ENCODE results near the gene MRNIP.

The MRNIP gene

GRCh38 chr5:179820127-179820482 lies 38.5 kb downstream of the MRNIP start:
- DNase-seq = no peak

- no peak for DNase-seq
Observed at GRCh38 chr5:179819296-179820126, 39.1 kb downstream of the MRNIP start.

GRCh38 chr5:179818746-179819295 lies 39.8 kb downstream of the MRNIP start:
- DNase-seq = no peak

- no peak for DNase-seq
Observed at GRCh38 chr5:179817890-179818745, 40.5 kb downstream of the MRNIP start.

GRCh38 chr5:179817470-179817840 lies 41.2 kb downstream of the MRNIP start:
- no peak for DNase-seq

- DNase-seq = no peak
Observed at GRCh38 chr5:179816796-179817469, 41.7 kb downstream of the MRNIP start.

- no peak for DNase-seq
Observed at GRCh38 chr5:179816401-179816795, 42.2 kb downstream of the MRNIP start.

- no peak for DNase-seq
Observed at GRCh38 chr5:179815491-179816249, 42.9 kb downstream of the MRNIP start.

GRCh38 chr5:179814090-179814489 lies 44.5 kb downstream of the MRNIP start:
- no peak for DNase-seq

GRCh38 chr5:179812997-179813607 lies 45.5 kb downstream of the MRNIP start:
- no peak for DNase-seq

- no peak for DNase-seq
Observed at GRCh38 chr5:179812135-179812825, 46.3 kb downstream of the MRNIP start.

GRCh38 chr5:179806250-179807048 lies 52.2 kb downstream of the MRNIP start, which contains the start of gene MGAT4B:
TSS of gene MGAT4B (minus strand) at chr5:179806866. CDS start at chr5:179806583, 283 bp downstream.
- DNase-seq = no peak

- DNase-seq = no peak
Observed at GRCh38 chr5:179805529-179806249, 52.9 kb downstream of the MRNIP start.

GRCh38 chr5:179805070-179805528 lies 53.5 kb downstream of the MRNIP start:
- DNase-seq = no peak

GRCh38 chr5:179804555-179804947 lies 54.1 kb downstream of the MRNIP start:
- no peak for DNase-seq

GRCh38 chr5:179803651-179804554 lies 54.7 kb downstream of the MRNIP start:
- DNase-seq = no peak

GRCh38 chr5:179802950-179803562 lies 55.6 kb downstream of the MRNIP start:
- DNase-seq = no peak

Measured in NCI-H1694 treated with DMSO at 0.1 percent for 48 hours (cell line).